ENCODE measurements around the gene NUCKS1. TPM values are rescaled to one million over a fixed set of nuclear protein-coding genes. Genes with fewer than 3 reads are reported as not detected.

The NUCKS1 gene
- total and polyA plus RNA-seq, 10 of the 15 experiments (the other 5 are each of a cell fraction or from before 2014, with no cell fraction given) = 40.5 to 135 (median 55.5) TPM

DNA sequence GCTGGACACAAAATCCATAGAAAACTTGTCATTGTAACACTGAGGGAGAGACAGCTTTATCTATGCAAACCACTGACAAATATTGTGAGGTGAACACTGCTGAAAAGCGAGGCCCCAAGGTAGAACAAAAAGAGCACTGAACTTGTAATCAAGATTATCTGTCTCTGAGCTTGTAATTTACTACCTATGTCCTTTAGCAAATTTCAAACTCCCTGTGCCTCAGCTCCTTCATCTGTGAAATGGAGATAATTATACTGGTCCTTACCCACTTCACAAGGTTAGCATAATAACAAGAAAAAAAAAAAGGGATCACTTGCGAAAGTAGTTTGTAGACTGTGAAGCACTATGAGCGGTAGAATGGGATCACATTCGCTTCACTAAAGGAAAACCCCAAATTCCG, 4.9 kb upstream of the NUCKS1 start:
- 65% methylated on average over 5 of the region's 5 CpGs for WGBS (ENCODE audit: insufficient coverage, insufficient replicate concordance, low lambda C conversion rate, missing lambda C conversion rate)
- Histone ChIP-seq H3K9me3 (replicated peaks; ENCODE audit: control insufficient read depth, insufficient read depth, low read length) (no peaks in the 10 kb centered on the region; the same call in 1 of the 3 replicates), H3K4me2 (ENCODE audit: control insufficient read depth, insufficient read depth) (no peak overlapping the region), H3K79me2 (ENCODE audit: control insufficient read depth, insufficient read depth, low read length) (peaks cover 1% of the 10 kb centered on the region; the same call in 1 of the 2 replicates), H3K4me1 (ENCODE audit: control insufficient read depth, insufficient read depth, low read length) (peaks cover 4% of the 10 kb centered on the region; the same call in 1 of the 2 replicates), H3K27ac (ENCODE audit: control insufficient read depth, insufficient read depth) (no peak overlapping the region), H3K36me3 (ENCODE audit: control insufficient read depth in 2 of 2, insufficient read depth in 2 of 2, low read length in 1 of 2) (no peaks in the 10 kb centered on the region), H4K20me1 (ENCODE audit: control insufficient read depth, insufficient read depth) (no peaks in the 10 kb centered on the region), H3K27me3 (replicated peaks in 1 of 2; ENCODE audit: control insufficient read depth in 2 of 2, insufficient read depth in 2 of 2, low read length in 1 of 2) (no peaks in the 10 kb centered on the region; a peak in 1 of 4 replicates), H2AFZ (ENCODE audit: control insufficient read depth, low read depth, low read length) (no peak overlapping the region), H3K9ac (ENCODE audit: control insufficient read depth, insufficient read depth, low read length) (no peak overlapping the region), H3K4me3 (no peak overlapping the region)
- intact Hi-C loops (cut with micrococcal nuclease; ENCODE audit: unreplicated experiment) = no loop called here
- in situ Hi-C loops (cut with MboI) = no loop called here
- BruUV-seq (replicated peaks) = no TSS peak
- FAIRE-seq (no peak), DNase-seq (ENCODE audit: low read depth, low spot score) (no peak), ATAC-seq (no peak)
- SMC1A ChIA-PET (ENCODE audit: uncharacterized antibody, unreplicated experiment) = interaction anchor here (0.7 to 3.2 kb wide), 6 partner anchors 9 to 30 kb away, joined by 3 to 10 read pairs (median 6); no protein-coding TSS in a partner anchor
- POLR2A ChIA-PET = interaction anchor here (1.0 to 1.3 kb wide), 2 partner anchors 11 to 17 kb away, joined by 3 to 10 read pairs; no protein-coding TSS in a partner anchor
- RAD21 ChIA-PET (ENCODE audit: unreplicated experiment) = interaction anchor here (0.9 to 1.3 kb wide), 3 partner anchors 17 to 43 kb away, joined by 3 to 7 read pairs (median 4); no protein-coding TSS in a partner anchor
- no peak for TF ChIP-seq SREBF1 (IDR thresholded peaks at IDR 0.05; ENCODE audit: low read length)
- TF ChIP-seq STAT3 (IDR thresholded peaks at IDR 0.05; ENCODE audit: low read depth, low read length) = no peak
- TF ChIP-seq, protein P1, sequence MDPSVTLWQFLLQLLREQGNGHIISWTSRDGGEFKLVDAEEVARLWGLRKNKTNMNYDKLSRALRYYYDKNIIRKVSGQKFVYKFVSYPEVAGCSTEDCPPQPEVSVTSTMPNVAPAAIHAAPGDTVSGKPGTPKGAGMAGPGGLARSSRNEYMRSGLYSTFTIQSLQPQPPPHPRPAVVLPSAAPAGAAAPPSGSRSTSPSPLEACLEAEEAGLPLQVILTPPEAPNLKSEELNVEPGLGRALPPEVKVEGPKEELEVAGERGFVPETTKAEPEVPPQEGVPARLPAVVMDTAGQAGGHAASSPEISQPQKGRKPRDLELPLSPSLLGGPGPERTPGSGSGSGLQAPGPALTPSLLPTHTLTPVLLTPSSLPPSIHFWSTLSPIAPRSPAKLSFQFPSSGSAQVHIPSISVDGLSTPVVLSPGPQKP (IDR thresholded peaks at IDR 0.05; ENCODE audit: low read depth, low read length) = no peak
- no peak for TF ChIP-seq SUPT20H (IDR thresholded peaks at IDR 0.05; ENCODE audit: borderline replicate concordance, control insufficient read depth, low read depth, low read length)
- no peak for TF ChIP-seq FOS (IDR thresholded peaks at IDR 0.05; ENCODE audit: borderline replicate concordance, extremely low read depth, insufficient read length)
- TF ChIP-seq ZNF384 (IDR thresholded peaks at IDR 0.05; ENCODE audit: borderline replicate concordance, low read depth, low read length) = no peak
- no peak for TF ChIP-seq GATAD2B (conservative IDR thresholded peaks at IDR 0.05; ENCODE audit: low read depth)
- TF ChIP-seq MYB (IDR thresholded peaks at IDR 0.05; ENCODE audit: borderline replicate concordance, low read depth, low read length) = no peak
- no peak for TF ChIP-seq EGR1 (IDR thresholded peaks at IDR 0.05; ENCODE audit: borderline replicate concordance in 1 of 2, low read depth in 2 of 2, low read length in 2 of 2)
- TF ChIP-seq SMARCA5 (IDR thresholded peaks at IDR 0.05) = no peak
- TF ChIP-seq, protein P2, sequence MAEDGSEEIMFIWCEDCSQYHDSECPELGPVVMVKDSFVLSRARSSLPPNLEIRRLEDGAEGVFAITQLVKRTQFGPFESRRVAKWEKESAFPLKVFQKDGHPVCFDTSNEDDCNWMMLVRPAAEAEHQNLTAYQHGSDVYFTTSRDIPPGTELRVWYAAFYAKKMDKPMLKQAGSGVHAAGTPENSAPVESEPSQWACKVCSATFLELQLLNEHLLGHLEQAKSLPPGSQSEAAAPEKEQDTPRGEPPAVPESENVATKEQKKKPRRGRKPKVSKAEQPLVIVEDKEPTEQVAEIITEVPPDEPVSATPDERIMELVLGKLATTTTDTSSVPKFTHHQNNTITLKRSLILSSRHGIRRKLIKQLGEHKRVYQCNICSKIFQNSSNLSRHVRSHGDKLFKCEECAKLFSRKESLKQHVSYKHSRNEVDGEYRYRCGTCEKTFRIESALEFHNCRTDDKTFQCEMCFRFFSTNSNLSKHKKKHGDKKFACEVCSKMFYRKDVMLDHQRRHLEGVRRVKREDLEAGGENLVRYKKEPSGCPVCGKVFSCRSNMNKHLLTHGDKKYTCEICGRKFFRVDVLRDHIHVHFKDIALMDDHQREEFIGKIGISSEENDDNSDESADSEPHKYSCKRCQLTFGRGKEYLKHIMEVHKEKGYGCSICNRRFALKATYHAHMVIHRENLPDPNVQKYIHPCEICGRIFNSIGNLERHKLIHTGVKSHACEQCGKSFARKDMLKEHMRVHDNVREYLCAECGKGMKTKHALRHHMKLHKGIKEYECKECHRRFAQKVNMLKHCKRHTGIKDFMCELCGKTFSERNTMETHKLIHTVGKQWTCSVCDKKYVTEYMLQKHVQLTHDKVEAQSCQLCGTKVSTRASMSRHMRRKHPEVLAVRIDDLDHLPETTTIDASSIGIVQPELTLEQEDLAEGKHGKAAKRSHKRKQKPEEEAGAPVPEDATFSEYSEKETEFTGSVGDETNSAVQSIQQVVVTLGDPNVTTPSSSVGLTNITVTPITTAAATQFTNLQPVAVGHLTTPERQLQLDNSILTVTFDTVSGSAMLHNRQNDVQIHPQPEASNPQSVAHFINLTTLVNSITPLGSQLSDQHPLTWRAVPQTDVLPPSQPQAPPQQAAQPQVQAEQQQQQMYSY (CRISPR knock-in tag; IDR thresholded peaks at IDR 0.05) = no peak
- TF ChIP-seq, protein P3, sequence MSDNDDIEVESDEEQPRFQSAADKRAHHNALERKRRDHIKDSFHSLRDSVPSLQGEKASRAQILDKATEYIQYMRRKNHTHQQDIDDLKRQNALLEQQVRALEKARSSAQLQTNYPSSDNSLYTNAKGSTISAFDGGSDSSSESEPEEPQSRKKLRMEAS (IDR thresholded peaks at IDR 0.05; ENCODE audit: low read depth, low read length) = no peak
- TF ChIP-seq CBX3 (IDR thresholded peaks at IDR 0.05; ENCODE audit: borderline replicate concordance, low read depth) = no peak
- TF ChIP-seq, protein P4, sequence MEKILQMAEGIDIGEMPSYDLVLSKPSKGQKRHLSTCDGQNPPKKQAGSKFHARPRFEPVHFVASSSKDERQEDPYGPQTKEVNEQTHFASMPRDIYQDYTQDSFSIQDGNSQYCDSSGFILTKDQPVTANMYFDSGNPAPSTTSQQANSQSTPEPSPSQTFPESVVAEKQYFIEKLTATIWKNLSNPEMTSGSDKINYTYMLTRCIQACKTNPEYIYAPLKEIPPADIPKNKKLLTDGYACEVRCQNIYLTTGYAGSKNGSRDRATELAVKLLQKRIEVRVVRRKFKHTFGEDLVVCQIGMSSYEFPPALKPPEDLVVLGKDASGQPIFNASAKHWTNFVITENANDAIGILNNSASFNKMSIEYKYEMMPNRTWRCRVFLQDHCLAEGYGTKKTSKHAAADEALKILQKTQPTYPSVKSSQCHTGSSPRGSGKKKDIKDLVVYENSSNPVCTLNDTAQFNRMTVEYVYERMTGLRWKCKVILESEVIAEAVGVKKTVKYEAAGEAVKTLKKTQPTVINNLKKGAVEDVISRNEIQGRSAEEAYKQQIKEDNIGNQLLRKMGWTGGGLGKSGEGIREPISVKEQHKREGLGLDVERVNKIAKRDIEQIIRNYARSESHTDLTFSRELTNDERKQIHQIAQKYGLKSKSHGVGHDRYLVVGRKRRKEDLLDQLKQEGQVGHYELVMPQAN (conservative IDR thresholded peaks at IDR 0.05) = no peak
- TF ChIP-seq BRCA1 (IDR thresholded peaks at IDR 0.05; ENCODE audit: low read depth, low read length) = no peak
- TF ChIP-seq SPI1 (IDR thresholded peaks at IDR 0.05; ENCODE audit: borderline replicate concordance, insufficient read depth, low read depth, low read length) = no peak
- CTCF ChIA-PET = interaction anchor here (0.9 to 1.7 kb wide), 7 partner anchors 10 to 96 kb away, joined by 3 to 6 read pairs (median 5); no protein-coding TSS in a partner anchor

All from GM12878 (cell line).